GM10847 (cell line): ENCODE data around the gene INHBA.

ENCODE experiments used
- POLR2A ChIP-seq: IDR thresholded peaks from 2 replicates; pipeline ENCODE4 v1.6.1; 2011; ENCODE audit not compliant: insufficient read length; ENCODE audit errors: extremely low read depth

Gene INHBA

DNA sequence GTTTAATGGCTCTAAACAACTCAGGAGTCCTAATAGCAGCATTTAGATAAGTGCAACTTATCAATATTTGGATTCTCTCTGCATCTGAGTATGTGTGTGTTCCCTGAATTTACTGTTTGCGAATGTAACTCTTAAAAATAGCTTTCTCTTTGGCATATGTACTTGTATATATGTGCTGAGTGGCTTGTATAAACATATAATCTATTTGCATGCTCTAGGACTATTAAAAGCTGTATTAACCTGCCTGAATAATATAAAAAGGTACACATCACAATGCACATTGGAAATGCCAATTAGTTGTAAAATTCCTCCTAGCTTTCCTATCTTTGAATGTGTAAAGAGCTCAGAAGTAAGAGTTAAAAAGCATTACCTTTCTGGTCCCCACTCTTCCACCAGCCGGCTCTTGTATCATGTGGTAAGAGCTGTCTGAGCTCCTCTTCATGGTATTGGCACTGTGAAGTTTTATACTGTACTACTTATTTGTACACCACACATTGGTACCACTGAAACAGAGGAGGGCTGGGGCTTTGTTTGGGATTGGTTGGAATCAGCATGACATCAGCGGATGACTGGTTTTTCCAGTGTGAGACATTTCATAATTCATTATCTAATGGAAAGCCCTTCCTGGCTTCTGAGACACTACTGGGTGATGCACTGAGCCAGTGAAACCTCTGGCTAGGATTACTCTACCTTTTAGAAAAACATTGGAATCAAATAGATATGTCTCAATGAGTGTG is at the start of gene INHBA:
TSS of gene INHBA (minus strand) at position 456 of the 737 bp plus-strand sequence. CDS start 2,716 bp downstream, outside the sequence.
- no peak for TF ChIP-seq POLR2A

GRCh38 chr7:41752615-41753014 is 49.7 kb upstream of the INHBA start:
- no peak for TF ChIP-seq POLR2A

- TF ChIP-seq POLR2A = no peak
Observed at GRCh38 chr7:41750661-41751540, 48.0 kb upstream of the INHBA start.

DNA sequence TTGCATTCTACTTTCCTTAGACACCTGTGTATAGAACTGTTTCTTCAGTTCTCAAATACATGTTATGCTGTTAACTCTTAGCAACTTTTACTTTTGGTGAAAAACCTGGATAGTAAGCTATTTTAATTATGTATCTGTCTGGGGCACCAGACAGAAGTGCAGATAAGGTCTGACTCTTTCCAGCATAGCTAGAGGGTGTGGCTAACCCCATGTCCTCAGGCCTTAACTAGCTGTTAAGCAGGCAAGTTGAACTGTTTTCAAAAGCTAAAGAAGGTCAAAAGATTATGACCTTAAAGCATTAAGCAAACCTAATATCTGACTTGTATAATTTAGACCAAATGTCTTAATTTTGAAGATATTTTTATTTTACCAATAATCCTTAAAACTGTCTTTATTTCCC is 45.1 kb upstream of the INHBA start:
- no peak for TF ChIP-seq POLR2A

DNA sequence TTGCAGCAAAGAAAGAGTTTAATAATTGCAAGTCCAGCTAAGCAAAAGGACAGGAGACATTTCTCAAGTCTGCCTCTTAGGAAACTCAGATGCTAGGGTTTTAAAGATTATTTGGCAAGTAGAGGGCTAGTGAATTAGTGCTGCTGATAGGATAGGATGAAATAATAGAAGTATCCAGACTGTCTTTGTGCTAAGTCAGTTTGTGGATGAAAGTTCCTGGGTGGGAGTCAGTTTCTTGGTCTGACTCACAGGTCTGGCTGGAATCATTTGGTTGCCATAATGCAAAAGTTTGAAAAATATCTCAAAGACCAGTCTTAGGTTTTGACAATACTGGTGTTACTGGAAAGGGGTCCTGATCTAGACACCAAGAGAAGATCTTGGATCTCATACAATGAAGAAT is 42.6 kb upstream of the INHBA start:
- TF ChIP-seq POLR2A = no peak

DNA sequence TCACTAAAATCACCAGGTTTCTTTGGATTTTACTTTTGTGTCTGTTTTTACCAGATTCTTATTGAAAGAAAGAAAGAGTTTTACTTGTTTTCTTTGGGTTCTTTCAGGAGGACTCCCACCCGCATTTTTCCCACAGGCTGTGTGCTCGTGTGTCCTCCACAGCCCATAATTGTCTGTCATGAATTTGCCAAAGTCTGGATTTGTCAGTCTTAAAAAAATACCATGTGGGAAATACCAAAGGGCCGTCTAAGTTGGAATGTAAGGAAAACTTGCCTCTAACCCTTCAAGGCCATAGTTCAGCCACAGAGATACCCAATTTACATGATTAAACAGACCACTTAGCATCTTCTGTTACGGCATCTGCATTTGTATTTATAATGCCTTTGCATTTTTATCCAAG is 41.3 kb upstream of the INHBA start:
- TF ChIP-seq POLR2A = no peak

- no peak for TF ChIP-seq POLR2A
Observed at GRCh38 chr7:41742401-41743020, 39.6 kb upstream of the INHBA start.

DNA sequence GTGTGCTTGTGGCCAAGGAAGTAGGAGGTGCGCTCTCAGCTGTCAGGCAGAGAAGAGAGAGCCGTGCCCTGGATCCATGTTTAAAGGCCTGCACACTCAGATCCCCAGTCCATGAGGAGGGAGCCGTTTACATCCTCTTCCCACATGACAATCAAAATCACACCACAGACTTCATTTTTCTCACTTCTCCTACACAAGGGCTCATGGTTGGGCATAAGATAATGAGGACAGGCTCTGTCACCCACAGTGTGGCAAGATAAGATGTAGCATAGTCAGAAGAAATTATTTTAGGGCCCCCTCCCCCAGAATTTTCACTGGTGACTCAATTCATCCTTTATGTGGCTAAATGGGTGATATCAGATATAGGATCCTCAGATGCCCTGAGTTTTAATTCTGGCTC is 35.9 kb upstream of the INHBA start:
- TF ChIP-seq POLR2A = no peak

GRCh38 chr7:41738336-41738735 is 35.4 kb upstream of the INHBA start:
- no peak for TF ChIP-seq POLR2A

DNA sequence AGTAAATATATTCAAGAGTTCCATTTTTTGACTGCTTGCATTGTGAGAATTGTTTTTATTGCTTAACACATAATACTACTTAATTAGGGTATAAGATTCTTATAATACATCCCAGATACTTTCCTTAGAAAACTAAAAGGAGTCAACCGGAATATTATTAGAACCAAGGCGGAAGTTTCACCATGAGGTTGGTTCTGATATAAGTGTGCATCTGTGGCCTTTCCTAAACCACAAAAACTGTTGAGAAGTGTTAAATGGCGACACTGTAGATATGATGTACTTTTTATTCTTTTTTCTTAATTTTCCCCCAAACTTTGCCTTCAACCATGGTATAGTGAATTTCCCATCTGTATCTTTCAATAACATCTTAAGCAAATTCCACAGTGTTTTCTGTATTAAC is 32.3 kb upstream of the INHBA start:
- no peak for TF ChIP-seq POLR2A

GRCh38 chr7:41732843-41733306 is 30.0 kb upstream of the INHBA start:
- TF ChIP-seq POLR2A = no peak

DNA sequence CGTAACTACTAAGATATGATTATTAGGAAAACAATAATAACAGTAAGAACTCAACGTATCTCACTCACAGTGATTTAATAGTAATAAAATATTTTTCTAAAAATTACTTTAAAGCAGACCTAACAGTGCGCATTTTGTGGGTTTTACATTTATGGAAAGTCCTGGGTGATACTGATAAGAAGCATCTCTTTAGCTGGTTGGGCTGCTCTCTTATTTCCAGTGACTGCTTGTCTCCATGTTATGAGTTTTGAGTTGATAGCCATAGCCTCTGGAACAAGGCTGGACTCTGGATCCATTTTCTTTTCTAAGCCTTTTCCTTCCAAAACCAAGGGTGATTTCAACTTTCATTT is 29.5 kb upstream of the INHBA start:
- no peak for TF ChIP-seq POLR2A

GRCh38 chr7:41731493-41732435 is 28.9 kb upstream of the INHBA start:
- no peak for TF ChIP-seq POLR2A

DNA sequence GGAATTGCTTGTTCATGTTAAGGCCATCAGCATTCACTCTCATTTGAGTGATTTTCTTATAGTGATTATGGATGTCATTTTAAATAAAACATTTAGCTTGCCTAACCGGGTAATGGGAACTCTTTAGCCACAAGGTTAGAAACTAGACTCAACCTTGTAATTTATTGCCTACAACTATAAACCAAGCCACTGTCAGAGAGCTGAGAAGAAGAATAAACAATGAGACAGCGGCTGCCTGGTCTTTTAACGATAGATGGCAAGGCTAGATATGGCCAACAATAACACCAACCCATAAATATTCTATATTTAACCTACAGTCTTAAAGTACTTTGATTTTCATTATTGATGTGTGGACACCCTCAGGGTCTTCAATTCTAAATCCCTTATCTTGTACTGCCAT is 27.8 kb upstream of the INHBA start:
- no peak for TF ChIP-seq POLR2A

- no peak for TF ChIP-seq POLR2A
Observed at GRCh38 chr7:41730161-41730560, 27.3 kb upstream of the INHBA start.
